HG03460 (cell line): Measurements from ENCODE around the gene OR1L6.

Experiments
- ATAC-seq: cut with Tn5 transposase; IDR thresholded peaks from one replicate; pipeline ENCODE4 v1.9.1; 2021; ENCODE audit not compliant: unreplicated experiment

Gene OR1L6

DNA sequence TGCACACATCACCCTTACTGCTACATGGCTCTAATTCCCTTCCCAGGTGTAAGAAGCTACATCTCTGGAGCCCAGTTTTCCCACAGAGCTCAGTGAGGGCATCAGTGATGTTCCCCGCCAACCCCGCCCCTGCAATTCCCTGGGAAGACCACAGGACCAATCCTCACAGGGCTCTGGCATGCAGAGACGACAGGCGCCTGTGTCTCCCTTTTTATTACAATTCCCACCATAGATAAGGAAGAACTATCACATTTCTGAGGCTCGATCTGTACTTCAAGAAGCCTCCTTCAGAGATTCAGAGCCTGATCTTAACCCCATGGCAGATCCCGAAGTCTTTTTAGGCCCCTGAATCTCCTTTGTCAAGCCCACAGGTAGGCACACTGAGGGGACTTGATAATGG is at the start of gene OR1L6:
TSS of gene OR1L6 (plus strand) at position 301 of the 400 bp plus-strand sequence. CDS start 7,545 bp downstream, outside the sequence.
- no peak for ATAC-seq

- no peak for ATAC-seq
These were observed 46.4 kb upstream of the OR1L6 start for GRCh38 chr9:122695696-122696095.

- ATAC-seq = no peak
These were observed 24.1 kb upstream of the OR1L6 start for GRCh38 chr9:122718038-122718437.

GRCh38 chr9:122719218-122719617 is 22.9 kb upstream of the OR1L6 start:
- ATAC-seq = no peak

DNA sequence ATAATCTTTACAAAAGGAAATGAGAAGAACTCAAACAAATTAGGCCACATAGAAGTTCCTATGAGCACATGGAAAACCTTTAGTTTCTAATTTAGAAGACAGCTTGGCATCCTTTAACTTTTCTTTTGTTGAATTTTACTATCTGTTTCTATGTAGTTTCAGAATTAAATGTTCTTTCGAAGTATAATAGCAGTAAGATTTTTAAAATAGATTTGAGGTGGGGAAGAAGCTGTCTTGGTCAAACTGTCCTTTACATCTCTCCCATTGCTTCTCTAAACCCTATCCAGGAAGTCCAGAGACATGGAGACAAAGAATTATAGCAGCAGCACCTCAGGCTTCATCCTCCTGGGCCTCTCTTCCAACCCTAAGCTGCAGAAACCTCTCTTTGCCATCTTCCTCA is 18.4 kb upstream of the OR1L6 start, which contains the start of gene OR1L4:
TSS of gene OR1L4 (plus strand) at position 301 of the 400 bp plus-strand sequence. CDS start at position 301, 0 bp downstream.
- ATAC-seq = no peak

DNA sequence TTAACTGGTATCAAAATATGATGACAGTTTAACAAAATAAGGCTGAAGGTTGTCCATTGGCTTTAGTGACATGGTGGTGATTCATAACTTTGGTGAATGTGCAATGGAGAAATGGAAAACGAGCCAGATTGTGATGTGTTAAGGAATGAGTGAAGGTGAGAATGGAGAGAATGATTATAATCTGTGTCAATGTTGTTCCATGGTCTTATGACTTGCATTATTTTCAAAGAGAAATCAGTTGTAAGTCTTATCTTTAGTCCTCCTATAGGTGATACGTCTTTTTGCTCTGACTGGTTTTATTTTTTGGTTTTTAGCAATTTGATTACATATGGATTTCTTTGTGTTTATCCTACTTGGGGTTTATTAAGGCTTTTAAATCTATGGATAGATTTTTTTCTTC is 12.7 kb downstream of the OR1L6 start:
- ATAC-seq = no peak

DNA sequence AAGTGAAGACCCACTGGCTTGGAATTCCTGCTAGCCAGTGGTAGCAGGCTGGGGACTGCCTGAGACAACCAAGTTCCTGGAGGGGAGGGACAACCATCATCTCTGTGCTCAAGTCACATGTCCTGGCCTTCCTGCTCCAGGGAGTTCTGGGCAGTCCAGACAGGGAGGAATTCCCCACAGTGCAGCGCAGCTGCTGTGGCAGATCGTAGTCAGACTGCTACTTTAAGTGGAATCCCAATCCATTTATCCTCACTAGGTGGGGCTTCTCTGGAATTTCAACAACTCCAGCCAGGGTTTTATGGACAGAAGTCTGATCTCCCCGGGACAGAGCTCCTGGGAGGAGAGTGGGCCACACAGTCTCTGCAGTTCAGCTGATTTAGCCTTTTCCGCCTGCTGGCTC is 25.7 kb downstream of the OR1L6 start:
- ATAC-seq = no peak

DNA sequence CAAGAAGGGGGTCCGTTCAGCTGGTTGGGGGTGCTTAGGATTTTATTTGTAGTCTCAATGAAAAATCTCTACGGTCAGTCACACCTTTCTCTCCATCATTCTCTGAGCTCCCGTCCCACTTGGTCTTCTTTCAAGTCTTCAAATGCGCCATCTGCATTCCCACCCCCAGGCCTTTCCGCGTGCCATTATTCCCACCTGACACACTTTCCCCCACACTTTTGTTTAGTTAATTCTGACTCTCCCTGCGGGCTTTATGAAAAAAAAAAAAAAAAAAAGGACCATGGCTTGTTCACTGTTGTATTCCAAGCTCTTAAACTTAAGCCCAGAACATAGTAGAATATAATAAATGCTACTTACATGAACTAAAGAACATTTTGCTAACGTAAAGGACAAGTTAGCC is 34.9 kb downstream of the OR1L6 start:
- no peak for ATAC-seq

- ATAC-seq = no peak
These were observed 36.0 kb downstream of the OR1L6 start for GRCh38 chr9:122777935-122778627.

GRCh38 chr9:122779181-122779580 is 37.1 kb downstream of the OR1L6 start:
- no peak for ATAC-seq

GRCh38 chr9:122780026-122780425 is 37.9 kb downstream of the OR1L6 start:
- ATAC-seq = no peak

GRCh38 chr9:122781671-122782070 is 39.6 kb downstream of the OR1L6 start:
- ATAC-seq = no peak

DNA sequence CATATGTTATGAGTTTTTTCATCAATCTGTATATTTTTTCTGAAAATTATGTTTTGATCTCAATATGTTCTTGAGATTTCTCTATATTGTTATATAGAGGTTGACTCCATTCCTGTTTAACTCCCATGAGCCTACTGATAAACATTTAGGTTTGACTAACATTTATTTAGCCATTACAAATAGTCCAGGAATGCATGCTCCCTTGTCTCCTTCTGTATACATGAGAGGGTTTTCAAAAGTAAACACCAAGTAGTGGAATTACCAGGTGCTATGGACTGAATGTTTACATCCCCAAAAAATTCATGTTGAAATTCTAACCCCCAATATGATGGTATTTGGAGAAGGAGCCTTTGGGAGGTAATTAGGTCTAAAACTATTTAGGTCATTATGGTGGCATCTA is 43.2 kb downstream of the OR1L6 start:
- ATAC-seq = no peak

DNA sequence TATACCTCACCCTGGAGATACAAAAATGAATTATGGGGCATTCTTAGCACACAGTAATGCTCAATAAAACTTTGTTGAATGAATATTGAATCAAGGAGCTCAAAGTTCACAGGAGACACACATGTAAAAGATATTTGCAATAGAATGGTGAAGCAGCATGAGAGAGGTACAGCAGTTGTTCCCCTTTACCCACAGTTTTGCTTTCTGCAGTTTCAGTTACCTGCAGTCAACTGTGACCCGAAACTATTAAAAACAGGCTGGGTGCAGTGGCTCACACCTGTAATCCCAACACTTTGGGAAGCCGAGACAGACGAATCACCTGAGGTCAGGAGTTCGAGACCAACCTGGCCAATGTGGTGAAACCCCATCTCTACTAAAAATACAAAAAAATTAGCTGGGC is 44.2 kb downstream of the OR1L6 start:
- ATAC-seq = no peak

DNA sequence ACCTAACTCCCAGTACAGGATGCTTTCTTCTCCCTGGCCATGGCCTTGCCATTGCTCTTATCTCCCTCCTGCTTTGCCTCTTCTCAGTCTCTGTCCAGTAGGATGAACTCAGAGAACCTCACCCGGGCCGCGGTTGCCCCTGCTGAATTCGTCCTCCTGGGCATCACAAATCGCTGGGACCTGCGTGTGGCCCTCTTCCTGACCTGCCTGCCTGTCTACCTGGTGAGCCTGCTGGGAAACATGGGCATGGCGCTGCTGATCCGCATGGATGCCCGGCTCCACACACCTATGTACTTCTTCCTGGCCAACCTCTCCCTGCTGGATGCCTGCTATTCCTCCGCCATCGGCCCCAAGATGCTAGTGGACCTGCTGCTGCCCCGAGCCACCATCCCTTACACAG is 46.7 kb downstream of the OR1L6 start, which contains the start of gene OR5C1:
TSS of gene OR5C1 (plus strand) at position 103 of the 400 bp plus-strand sequence. CDS start at position 103, 0 bp downstream.
- no peak for ATAC-seq

DNA sequence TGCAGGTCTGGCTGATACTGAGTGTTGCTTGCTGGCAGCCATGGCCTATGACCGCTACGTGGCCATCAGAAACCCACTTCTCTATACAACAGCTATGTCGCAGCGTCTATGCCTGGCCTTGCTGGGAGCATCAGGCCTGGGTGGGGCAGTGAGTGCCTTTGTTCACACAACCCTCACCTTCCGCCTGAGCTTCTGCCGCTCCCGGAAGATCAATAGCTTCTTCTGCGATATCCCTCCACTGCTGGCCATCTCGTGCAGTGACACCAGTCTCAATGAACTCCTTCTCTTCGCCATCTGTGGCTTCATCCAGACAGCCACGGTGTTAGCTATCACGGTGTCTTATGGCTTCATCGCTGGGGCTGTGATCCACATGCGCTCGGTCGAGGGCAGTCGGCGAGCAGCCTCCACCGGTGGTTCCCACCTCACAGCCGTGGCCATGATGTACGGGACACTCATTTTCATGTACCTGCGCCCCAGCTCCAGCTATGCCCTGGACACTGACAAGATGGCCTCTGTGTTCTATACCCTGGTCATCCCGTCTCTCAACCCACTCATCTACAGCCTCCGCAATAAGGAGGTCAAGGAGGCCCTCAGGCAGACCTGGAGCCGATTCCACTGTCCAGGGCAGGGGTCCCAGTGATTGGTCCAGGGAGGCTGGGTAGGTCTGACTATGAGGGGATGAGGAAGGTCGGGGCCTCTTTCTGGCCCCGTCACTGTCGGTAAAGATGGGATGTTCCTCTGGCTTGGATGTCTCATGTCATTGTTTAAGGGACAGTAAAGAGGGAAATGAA is 47.3 kb downstream of the OR1L6 start:
- ATAC-seq = no peak

GRCh38 chr9:122791872-122792669 is 50.0 kb downstream of the OR1L6 start:
- ATAC-seq = no peak

GRCh38 chr9:122797316-122798063 is 55.4 kb downstream of the OR1L6 start:
- ATAC-seq = no peak
